Ishikawa (cell line): ENCODE data around the gene RPS21.

Experiments used
- CEBPB ChIP-seq: IDR thresholded peaks from 2 replicates; pipeline ENCODE4 v1.6.1; 2012
- CREB1 ChIP-seq: IDR thresholded peaks from 2 replicates; pipeline ENCODE4 v1.6.1; 2012; ENCODE audit warnings: low read depth
- EGR1 ChIP-seq: IDR thresholded peaks from 2 replicates; pipeline ENCODE4 v1.6.1; 2012
- EP300 ChIP-seq: IDR thresholded peaks from 2 replicates; pipeline ENCODE4 v1.6.1; 2012; ENCODE audit warnings: borderline replicate concordance
- RAD21 ChIP-seq: IDR thresholded peaks from 2 replicates; pipeline ENCODE4 v1.6.1; 2012; ENCODE audit warnings: low read depth
- TAF1 ChIP-seq: IDR thresholded peaks from 2 replicates; pipeline ENCODE4 v1.6.1; 2012; ENCODE audit warnings: low read depth, mild to moderate bottlenecking
- TCF12 ChIP-seq: IDR thresholded peaks from 2 replicates; pipeline ENCODE4 v1.6.1; 2012; ENCODE audit warnings: low read depth
- USF1 ChIP-seq: IDR thresholded peaks from 2 replicates; pipeline ENCODE4 v1.6.1; 2012
- YY1 ChIP-seq: IDR thresholded peaks from 2 replicates; pipeline ENCODE4 v1.6.1; 2012; ENCODE audit warnings: low read depth
- ZBTB7A ChIP-seq: IDR thresholded peaks from 2 replicates; pipeline ENCODE4 v1.6.1; 2012; ENCODE audit warnings: low read depth
- TF ChIP-seq, protein P1 (sequence below): IDR thresholded peaks from 2 replicates; pipeline ENCODE4 v1.6.1; 2012
- TF ChIP-seq, protein P2 (sequence below): IDR thresholded peaks from 2 replicates; pipeline ENCODE4 v1.6.1; 2012; ENCODE audit warnings: low read depth, mild to moderate bottlenecking

GRCh38 chr20:62359491-62360121, 27.3 kb upstream of the RPS21 start:
- TF ChIP-seq EP300 (peak; percentile 82), RAD21 (0 out of 2 replicates have a peak, but pooled peaks have one; percentile 10), ZBTB7A (peak; percentile 6; the same call in 1 of the 2 replicates), TCF12 (peak; percentile 92), USF1 (no peak), CEBPB (peak; percentile 39; the same call in 1 of the 2 replicates), CREB1 (no peak), EGR1 (0 out of 2 replicates have a peak, but pooled peaks have one; percentile 29), YY1 (no peak), TAF1 (no peak)
- TF ChIP-seq, protein P1, sequence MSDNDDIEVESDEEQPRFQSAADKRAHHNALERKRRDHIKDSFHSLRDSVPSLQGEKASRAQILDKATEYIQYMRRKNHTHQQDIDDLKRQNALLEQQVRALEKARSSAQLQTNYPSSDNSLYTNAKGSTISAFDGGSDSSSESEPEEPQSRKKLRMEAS: peak; percentile 0; the same call in 1 of the 2 replicates
- TF ChIP-seq, protein P2, sequence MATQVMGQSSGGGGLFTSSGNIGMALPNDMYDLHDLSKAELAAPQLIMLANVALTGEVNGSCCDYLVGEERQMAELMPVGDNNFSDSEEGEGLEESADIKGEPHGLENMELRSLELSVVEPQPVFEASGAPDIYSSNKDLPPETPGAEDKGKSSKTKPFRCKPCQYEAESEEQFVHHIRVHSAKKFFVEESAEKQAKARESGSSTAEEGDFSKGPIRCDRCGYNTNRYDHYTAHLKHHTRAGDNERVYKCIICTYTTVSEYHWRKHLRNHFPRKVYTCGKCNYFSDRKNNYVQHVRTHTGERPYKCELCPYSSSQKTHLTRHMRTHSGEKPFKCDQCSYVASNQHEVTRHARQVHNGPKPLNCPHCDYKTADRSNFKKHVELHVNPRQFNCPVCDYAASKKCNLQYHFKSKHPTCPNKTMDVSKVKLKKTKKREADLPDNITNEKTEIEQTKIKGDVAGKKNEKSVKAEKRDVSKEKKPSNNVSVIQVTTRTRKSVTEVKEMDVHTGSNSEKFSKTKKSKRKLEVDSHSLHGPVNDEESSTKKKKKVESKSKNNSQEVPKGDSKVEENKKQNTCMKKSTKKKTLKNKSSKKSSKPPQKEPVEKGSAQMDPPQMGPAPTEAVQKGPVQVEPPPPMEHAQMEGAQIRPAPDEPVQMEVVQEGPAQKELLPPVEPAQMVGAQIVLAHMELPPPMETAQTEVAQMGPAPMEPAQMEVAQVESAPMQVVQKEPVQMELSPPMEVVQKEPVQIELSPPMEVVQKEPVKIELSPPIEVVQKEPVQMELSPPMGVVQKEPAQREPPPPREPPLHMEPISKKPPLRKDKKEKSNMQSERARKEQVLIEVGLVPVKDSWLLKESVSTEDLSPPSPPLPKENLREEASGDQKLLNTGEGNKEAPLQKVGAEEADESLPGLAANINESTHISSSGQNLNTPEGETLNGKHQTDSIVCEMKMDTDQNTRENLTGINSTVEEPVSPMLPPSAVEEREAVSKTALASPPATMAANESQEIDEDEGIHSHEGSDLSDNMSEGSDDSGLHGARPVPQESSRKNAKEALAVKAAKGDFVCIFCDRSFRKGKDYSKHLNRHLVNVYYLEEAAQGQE: no peak
